Measurements from ENCODE around the gene ZIC1.

ZIC1 gene

GRCh38 chr3:147369661-147370123 lies 39.5 kb upstream of the ZIC1 start:
- Histone ChIP-seq H3K4me3 (ENCODE audit: low read length) (peak overlapping the region; percentile 4), H3K27me3 (ENCODE audit: control insufficient read depth, insufficient read depth, low read length) (peaks cover 74% of the 10 kb centered on the region), H3K4me2 (ENCODE audit: low read length) (peak overlapping the region; percentile 21)

GRCh38 chr3:147370349-147370748 lies 38.8 kb upstream of the ZIC1 start:
- Histone ChIP-seq H3K4me3 (ENCODE audit: low read length) (no peak overlapping the region), H3K36me3 (ENCODE audit: insufficient read depth, low read length) (no peaks in the 10 kb centered on the region), H3K4me1 (ENCODE audit: control insufficient read depth, insufficient read depth, low read length) (no peaks in the 10 kb centered on the region), H3K27me3 (ENCODE audit: control insufficient read depth, insufficient read depth, low read length) (peaks cover 76% of the 10 kb centered on the region), H3K4me2 (ENCODE audit: low read length) (peak overlapping the region; percentile 21), H3K9ac (ENCODE audit: low read depth, low read length) (no peak overlapping the region), H3K9me3 (replicated peaks; ENCODE audit: low read length) (peaks cover 5% of the 10 kb centered on the region)

More at GRCh38 chr3:147369661-147370123, 39.5 kb upstream of the ZIC1 start:
- no peaks in the 10 kb centered on the region for H3K4me1 ChIP-seq (ENCODE audit: control insufficient read depth, insufficient read depth, low read length)
- H3K9me3 ChIP-seq (replicated peaks; ENCODE audit: low read length), result peaks cover 5% of the 10 kb centered on the region
- no peaks in the 10 kb centered on the region for H3K36me3 ChIP-seq (ENCODE audit: insufficient read depth, low read length)
- H3K9ac ChIP-seq (ENCODE audit: low read depth, low read length), result no peak overlapping the region

DNA sequence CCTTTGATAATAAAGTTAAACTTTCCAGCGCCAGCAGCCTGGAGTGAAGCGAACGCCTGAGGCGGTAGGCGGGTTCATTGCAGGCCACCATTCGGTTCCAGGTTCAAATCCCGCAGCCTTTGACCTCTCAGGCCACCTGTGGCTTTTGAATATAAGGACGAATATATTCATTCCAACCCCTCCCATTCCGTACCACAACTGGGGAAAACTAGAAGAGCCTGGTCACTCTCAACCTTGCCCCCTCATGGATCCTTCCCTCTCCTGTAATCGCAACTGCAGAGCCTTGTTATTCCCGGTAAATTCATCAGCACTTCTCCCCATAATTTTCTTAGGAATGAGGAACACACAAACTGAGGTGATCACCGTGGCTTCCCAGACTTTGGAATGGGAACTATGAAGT lies 38.0 kb upstream of the ZIC1 start:
- no peak overlapping the region for H3K4me3 ChIP-seq (ENCODE audit: low read length)
- no peak overlapping the region for H3K4me2 ChIP-seq (ENCODE audit: low read length)
- no peaks in the 10 kb centered on the region for H3K4me1 ChIP-seq (ENCODE audit: control insufficient read depth, insufficient read depth, low read length)
- no peaks in the 10 kb centered on the region for H3K36me3 ChIP-seq (ENCODE audit: insufficient read depth, low read length)
- peaks cover 5% of the 10 kb centered on the region for H3K9me3 ChIP-seq (replicated peaks; ENCODE audit: low read length)
- no peak overlapping the region for H3K9ac ChIP-seq (ENCODE audit: low read depth, low read length)
- peaks cover 71% of the 10 kb centered on the region for H3K27me3 ChIP-seq (ENCODE audit: control insufficient read depth, insufficient read depth, low read length)

- no peak overlapping the region for H3K4me2 ChIP-seq (ENCODE audit: low read length)
- peaks cover 71% of the 10 kb centered on the region for H3K27me3 ChIP-seq (ENCODE audit: control insufficient read depth, insufficient read depth, low read length)
- peaks cover 5% of the 10 kb centered on the region for H3K9me3 ChIP-seq (replicated peaks; ENCODE audit: low read length)
- no peak overlapping the region for H3K9ac ChIP-seq (ENCODE audit: low read depth, low read length)
- no peaks in the 10 kb centered on the region for H3K36me3 ChIP-seq (ENCODE audit: insufficient read depth, low read length)
- no peaks in the 10 kb centered on the region for H3K4me1 ChIP-seq (ENCODE audit: control insufficient read depth, insufficient read depth, low read length)
- no peak overlapping the region for H3K4me3 ChIP-seq (ENCODE audit: low read length)
These were observed 37.3 kb upstream of the ZIC1 start for GRCh38 chr3:147371771-147372340.

DNA sequence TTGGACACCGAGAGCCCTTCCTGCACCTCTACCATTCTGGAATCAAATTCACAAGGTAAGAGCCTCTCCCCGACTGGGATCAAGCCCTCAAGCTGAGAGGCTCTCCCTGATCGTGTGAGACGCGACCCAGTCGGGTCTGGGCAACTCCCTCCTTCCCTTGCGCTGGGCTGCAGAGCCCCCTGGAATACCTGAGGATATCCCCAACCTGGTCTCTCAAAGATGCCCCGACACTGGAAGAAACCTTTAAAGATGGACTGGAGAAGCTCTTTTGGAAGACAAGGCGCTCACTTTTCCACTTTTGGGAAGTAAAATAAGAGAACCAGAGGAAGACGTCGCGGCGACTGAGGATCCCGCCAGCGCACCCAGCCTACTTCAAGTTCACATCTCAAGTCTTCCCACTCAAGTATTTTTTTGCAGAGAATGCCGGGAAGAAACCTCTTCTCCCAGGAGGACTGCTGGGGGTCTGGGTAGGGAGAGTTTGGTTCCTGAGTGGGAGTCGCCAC lies 36.6 kb upstream of the ZIC1 start:
- no peak overlapping the region for H3K4me2 ChIP-seq (ENCODE audit: low read length)
- H3K27me3 ChIP-seq (ENCODE audit: control insufficient read depth, insufficient read depth, low read length), result peaks cover 69% of the 10 kb centered on the region
- H3K4me1 ChIP-seq (ENCODE audit: control insufficient read depth, insufficient read depth, low read length), result no peaks in the 10 kb centered on the region
- H3K9ac ChIP-seq (ENCODE audit: low read depth, low read length), result no peak overlapping the region
- H3K36me3 ChIP-seq (ENCODE audit: insufficient read depth, low read length), result no peaks in the 10 kb centered on the region
- no peak overlapping the region for H3K4me3 ChIP-seq (ENCODE audit: low read length)
- H3K9me3 ChIP-seq (replicated peaks; ENCODE audit: low read length), result peaks cover 5% of the 10 kb centered on the region

DNA sequence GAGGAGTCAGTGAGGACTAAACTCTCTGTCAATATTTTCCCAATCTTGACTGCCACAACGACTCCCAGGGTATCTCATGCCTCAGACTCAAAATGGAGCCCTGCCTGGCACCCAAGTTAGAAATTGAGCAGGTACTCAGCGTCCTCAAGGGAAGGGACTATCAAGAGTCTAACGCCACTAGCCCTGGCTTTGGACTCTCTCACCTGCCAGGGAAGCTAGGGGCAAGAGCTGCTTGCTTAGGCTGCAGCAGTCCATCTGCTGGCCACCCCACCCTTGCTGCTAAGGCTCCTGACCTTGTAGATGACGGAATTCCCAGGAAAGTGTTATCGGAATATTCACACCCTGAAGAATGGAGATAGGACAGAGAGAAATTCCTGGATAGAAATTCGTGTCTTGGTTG lies 35.9 kb upstream of the ZIC1 start:
- Histone ChIP-seq H3K9ac (ENCODE audit: low read depth, low read length) (no peak overlapping the region), H3K4me1 (ENCODE audit: control insufficient read depth, insufficient read depth, low read length) (no peaks in the 10 kb centered on the region), H3K27me3 (ENCODE audit: control insufficient read depth, insufficient read depth, low read length) (peaks cover 64% of the 10 kb centered on the region), H3K4me3 (ENCODE audit: low read length) (no peak overlapping the region), H3K9me3 (replicated peaks; ENCODE audit: low read length) (peaks cover 5% of the 10 kb centered on the region), H3K36me3 (ENCODE audit: insufficient read depth, low read length) (no peaks in the 10 kb centered on the region), H3K4me2 (ENCODE audit: low read length) (no peak overlapping the region)

DNA sequence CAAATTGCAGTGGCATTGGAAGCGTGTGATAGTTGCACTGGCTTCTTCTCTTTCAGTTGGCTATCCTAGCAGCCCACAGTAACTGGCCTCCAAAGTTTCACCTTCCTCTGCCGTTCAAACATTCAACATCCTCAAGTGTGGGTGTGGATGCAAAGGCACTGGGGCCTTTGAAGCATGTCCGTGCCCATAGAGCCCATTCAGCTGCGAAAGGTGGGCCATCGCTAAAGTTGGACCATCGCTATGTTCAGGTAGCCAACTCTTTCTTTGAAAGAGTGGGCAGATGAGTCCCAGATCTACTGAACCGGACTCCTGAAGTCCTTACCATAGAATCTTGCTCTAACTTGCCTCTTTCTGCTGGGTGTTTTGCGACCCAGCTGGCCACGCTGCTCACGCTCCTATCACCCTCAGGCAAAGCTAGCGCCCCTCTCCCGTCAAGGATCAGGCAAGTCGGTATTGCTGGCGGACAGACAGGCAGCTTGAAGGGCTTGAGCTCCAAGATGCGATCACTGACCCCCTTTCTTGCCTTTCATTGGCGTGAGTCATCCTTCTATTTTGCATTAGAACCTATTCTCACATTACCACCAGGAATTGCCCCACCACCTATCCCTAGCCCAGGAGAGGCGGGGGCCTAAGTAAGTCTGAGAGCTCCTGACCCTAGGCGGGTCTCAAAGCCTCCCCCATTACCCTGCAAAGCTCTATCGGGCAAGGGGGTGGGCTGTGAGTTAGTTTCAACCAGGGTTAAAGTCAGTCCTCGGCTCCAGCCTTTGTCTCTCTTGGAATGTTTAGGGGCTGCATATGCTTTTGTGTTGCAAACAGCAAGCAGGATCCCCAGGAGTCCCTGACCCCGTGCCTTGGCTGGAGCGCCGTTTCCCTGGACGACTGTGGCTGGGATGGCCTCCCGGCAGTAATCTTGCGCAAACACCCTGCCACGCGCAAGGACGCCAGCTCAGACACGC lies 31.5 kb upstream of the ZIC1 start:
- H3K36me3 ChIP-seq (ENCODE audit: insufficient read depth, low read length), result no peaks in the 10 kb centered on the region
- no peaks in the 10 kb centered on the region for H3K9me3 ChIP-seq (replicated peaks; ENCODE audit: low read length)
- no peaks in the 10 kb centered on the region for H3K4me1 ChIP-seq (ENCODE audit: control insufficient read depth, insufficient read depth, low read length)
- no peak overlapping the region for H3K9ac ChIP-seq (ENCODE audit: low read depth, low read length)
- H3K4me3 ChIP-seq (ENCODE audit: low read length), result no peak overlapping the region
- peaks cover 24% of the 10 kb centered on the region for H3K27me3 ChIP-seq (ENCODE audit: control insufficient read depth, insufficient read depth, low read length)
- H3K4me2 ChIP-seq (ENCODE audit: low read length), result peak overlapping the region; percentile 31

DNA sequence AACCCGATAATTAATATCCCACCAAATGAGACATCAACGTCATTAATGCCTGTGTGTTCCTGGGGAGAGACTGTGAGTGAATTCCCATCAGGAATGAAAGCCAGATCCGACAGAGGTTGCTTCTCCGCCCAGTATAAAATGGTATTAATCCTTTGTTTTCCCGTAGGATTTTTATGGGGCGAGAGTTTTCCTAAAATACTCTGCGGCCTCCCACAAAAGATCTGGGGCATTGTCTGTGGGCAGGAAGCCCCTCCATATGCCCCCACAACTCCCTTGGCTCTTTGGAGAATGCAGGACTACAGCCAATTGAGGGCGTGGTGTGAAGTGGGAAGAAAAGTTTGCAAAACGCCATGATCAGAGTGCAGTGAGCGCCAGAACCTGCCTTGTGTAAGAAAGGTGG lies 29.5 kb upstream of the ZIC1 start:
- Histone ChIP-seq H3K36me3 (ENCODE audit: insufficient read depth, low read length) (no peaks in the 10 kb centered on the region), H3K4me1 (ENCODE audit: control insufficient read depth, insufficient read depth, low read length) (no peaks in the 10 kb centered on the region), H3K9ac (ENCODE audit: low read depth, low read length) (no peak overlapping the region), H3K4me2 (ENCODE audit: low read length) (no peak overlapping the region), H3K27me3 (ENCODE audit: control insufficient read depth, insufficient read depth, low read length) (peaks cover 9% of the 10 kb centered on the region), H3K9me3 (replicated peaks; ENCODE audit: low read length) (no peaks in the 10 kb centered on the region), H3K4me3 (ENCODE audit: low read length) (no peak overlapping the region)

DNA sequence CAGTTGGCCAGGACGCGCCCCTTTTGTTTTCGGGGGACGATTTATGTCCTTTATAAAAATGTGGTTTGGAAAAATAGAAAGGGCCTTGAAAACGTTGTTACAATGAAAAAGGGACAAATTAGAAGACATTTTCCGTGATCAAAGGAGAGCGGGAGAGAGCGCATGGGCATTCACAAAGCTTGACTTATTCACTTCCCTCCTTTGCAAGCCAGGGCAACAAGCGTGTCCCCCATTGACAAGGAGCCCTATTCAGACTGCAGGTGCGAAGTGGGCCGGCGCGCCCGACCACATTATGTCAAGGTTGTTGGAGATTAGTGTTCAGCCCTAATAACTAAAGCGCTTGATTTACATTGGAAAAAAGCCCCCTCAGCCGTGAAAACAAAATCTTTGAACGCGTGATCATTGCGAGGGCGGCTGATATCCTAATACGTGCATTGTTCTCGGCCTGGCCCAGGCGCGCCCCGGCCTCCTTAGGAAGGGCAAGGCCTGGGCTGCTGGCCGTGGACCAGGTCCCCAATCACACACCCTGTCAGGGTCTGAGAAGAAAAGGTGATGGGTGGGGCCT lies 28.7 kb upstream of the ZIC1 start:
- no peak overlapping the region for H3K4me3 ChIP-seq (ENCODE audit: low read length)
- H3K36me3 ChIP-seq (ENCODE audit: insufficient read depth, low read length), result no peaks in the 10 kb centered on the region
- H3K9ac ChIP-seq (ENCODE audit: low read depth, low read length), result no peak overlapping the region
- no peak overlapping the region for H3K4me2 ChIP-seq (ENCODE audit: low read length)
- H3K4me1 ChIP-seq (ENCODE audit: control insufficient read depth, insufficient read depth, low read length), result no peaks in the 10 kb centered on the region
- H3K27me3 ChIP-seq (ENCODE audit: control insufficient read depth, insufficient read depth, low read length), result peaks cover 4% of the 10 kb centered on the region
- H3K9me3 ChIP-seq (replicated peaks; ENCODE audit: low read length), result no peaks in the 10 kb centered on the region

- Histone ChIP-seq H3K4me1 (ENCODE audit: control insufficient read depth, insufficient read depth, low read length) (no peaks in the 10 kb centered on the region), H3K4me3 (ENCODE audit: low read length) (no peak overlapping the region), H3K4me2 (ENCODE audit: low read length) (no peak overlapping the region), H3K9ac (ENCODE audit: low read depth, low read length) (no peak overlapping the region), H3K9me3 (replicated peaks; ENCODE audit: low read length) (no peaks in the 10 kb centered on the region), H3K27me3 (ENCODE audit: control insufficient read depth, insufficient read depth, low read length) (peaks cover 4% of the 10 kb centered on the region), H3K36me3 (ENCODE audit: insufficient read depth, low read length) (no peaks in the 10 kb centered on the region)
These were observed 28.2 kb upstream of the ZIC1 start for GRCh38 chr3:147380977-147381376.

DNA sequence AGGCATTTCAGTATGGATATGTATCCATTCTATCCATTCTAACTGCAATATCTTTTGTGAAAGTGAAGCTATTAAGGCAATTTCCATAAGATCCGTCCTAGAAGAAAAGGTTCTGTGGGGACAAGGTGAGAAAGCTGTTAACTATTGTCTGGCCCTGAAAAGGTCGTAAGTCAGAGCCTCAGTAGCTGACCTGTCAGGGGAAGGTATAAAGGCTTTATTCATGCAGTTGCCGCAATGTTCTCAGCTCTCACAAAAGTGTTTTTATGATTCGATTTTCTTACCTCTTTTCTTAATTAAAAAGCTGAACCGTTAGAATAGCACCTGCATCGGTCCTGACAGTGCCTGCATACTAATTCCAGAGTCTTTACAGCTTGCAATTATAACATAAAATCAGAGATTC lies 27.6 kb upstream of the ZIC1 start:
- Histone ChIP-seq H3K27me3 (ENCODE audit: control insufficient read depth, insufficient read depth, low read length) (peaks cover 4% of the 10 kb centered on the region), H3K36me3 (ENCODE audit: insufficient read depth, low read length) (no peaks in the 10 kb centered on the region), H3K9me3 (replicated peaks; ENCODE audit: low read length) (no peaks in the 10 kb centered on the region), H3K4me2 (ENCODE audit: low read length) (no peak overlapping the region), H3K4me3 (ENCODE audit: low read length) (no peak overlapping the region), H3K4me1 (ENCODE audit: control insufficient read depth, insufficient read depth, low read length) (no peaks in the 10 kb centered on the region), H3K9ac (ENCODE audit: low read depth, low read length) (no peak overlapping the region)
